K562 (cell line): ENCODE results near the gene NAB1. TPM values are rescaled to one million over a fixed set of nuclear protein-coding genes. Genes with fewer than 3 reads are reported as not detected.

ENCODE experiments used
- ATAC-seq: fragments of 200-7000 bp; cut with Tn5 transposase; 3 replicates; pipeline ENCODE4 v1.9.1; 2020; ENCODE audit warnings: moderate library complexity
- BruUV-seq: library from RNA; stranded (reverse); fragments of 400-500 nt; replicated peaks from 2 replicates; lab custom pipeline; 2021; lab: Mats Ljungman, UMichigan
- CTCF ChIA-PET: fragments of 300-600 bp; formaldehyde crosslinking; extraction: SDS; loops from one replicate; lab custom pipeline; 2021; ENCODE audit warnings: low intra/inter-chr PET ratio; lab: Yijun Ruan, JAX
- POLR2A ChIA-PET: fragments of 300-600, 350-650 bp; sonication (Branson Sonifier 250); formaldehyde crosslinking; extraction: SDS; loops from one replicate; lab custom pipeline; 2021; ENCODE audit warnings: antibody characterized with exemption, inconsistent platforms; lab: Yijun Ruan, JAX
- DNase-seq, 4 experiments: peaks; one replicate each; pipeline versions ENCODE4 v3.0.0 to v3.0.0-alpha.2; 2011 to 2018; ENCODE audit warnings: low spot score in 3 of 4, mixed read lengths in 3 of 4; ENCODE audit errors: extremely low read depth in 1 of 4
- FAIRE-seq: peaks from 2 replicates; lab custom pipeline; 2011; peaks lifted over from hg19 to GRCh38; lab: Jason Lieb, UNC
- H2AFZ ChIP-seq: 2 replicates; pipeline ENCODE4 v1.6.0; 2011; ENCODE audit warnings: low read depth, low read length, control low read depth, inconsistent platforms
- H3K27ac ChIP-seq: fragments of 200-600 bp; 3 replicates; pipeline ENCODE4 v1.8.0; 2011; ENCODE audit warnings: low read depth, mild to moderate bottlenecking, control low read depth, inconsistent platforms, low read length, moderate library complexity, mixed read lengths; ENCODE audit errors: extremely low read depth
- H3K27me3 ChIP-seq, 2 experiments: fragments of 300-600 bp in 1 of 2; 2 replicates in 1 of 2; 3 replicates in 1 of 2; pipeline versions ENCODE4 v1.6.0 to v1.8.0; 2011; ENCODE audit warnings: inconsistent platforms in 2 of 2, low read length in 2 of 2, mild to moderate bottlenecking in 1 of 2, mixed read lengths in 1 of 2, moderate library complexity in 1 of 2; ENCODE audit not compliant: control insufficient read depth in 2 of 2, insufficient read depth in 2 of 2
- H3K36me3 ChIP-seq: fragments of 300-600 bp; 3 replicates; pipeline ENCODE4 v1.8.0; 2011; ENCODE audit warnings: mild to moderate bottlenecking, low read length, inconsistent platforms; ENCODE audit not compliant: control insufficient read depth, insufficient read depth
- H3K4me1 ChIP-seq, 2 experiments: fragments of 200-600 bp in 1 of 2; replicated peaks in 1 of 2; 2 replicates in 1 of 2; 3 replicates in 1 of 2; pipeline versions ENCODE4 v1.5.1 to v1.8.0; 2011; ENCODE audit warnings: inconsistent platforms in 2 of 2, low read length in 2 of 2, mild to moderate bottlenecking in 1 of 2, mixed read lengths in 1 of 2, moderate library complexity in 1 of 2; ENCODE audit not compliant: control insufficient read depth in 2 of 2, insufficient read depth in 2 of 2
- H3K4me2 ChIP-seq: 2 replicates; pipeline ENCODE4 v1.6.1; 2011; ENCODE audit warnings: low read length, control low read depth, inconsistent platforms, mixed read lengths; ENCODE audit not compliant: insufficient read depth
- H3K4me3 ChIP-seq: fragments of 200-600 bp; sonication (generic), shearing (Covaris generic); 2 replicates; pipeline ENCODE4 v1.5.1; 2016; ENCODE audit warnings: control low read depth, inconsistent platforms
- H3K79me2 ChIP-seq: fragments of 200-600 bp; 3 replicates; pipeline ENCODE4 v1.8.0; 2011; ENCODE audit warnings: low read length, inconsistent platforms; ENCODE audit not compliant: control insufficient read depth, insufficient read depth
- H3K9ac ChIP-seq, 2 experiments: 2 replicates each; pipeline versions ENCODE4 v1.6.0 to v1.6.1; 2011; ENCODE audit warnings: low read depth in 2 of 2, low read length in 2 of 2, control low read depth in 1 of 2, inconsistent platforms in 1 of 2, mild to moderate bottlenecking in 1 of 2, mixed read lengths in 1 of 2; ENCODE audit not compliant: insufficient read depth in 1 of 2
- H3K9me1 ChIP-seq: one replicate; pipeline ENCODE4 v1.6.0; 2011; ENCODE audit warnings: inconsistent platforms, mild to moderate bottlenecking, low read length, moderate library complexity; ENCODE audit not compliant: control insufficient read depth, insufficient read depth
- H3K9me3 ChIP-seq: replicated peaks from 2 replicates; pipeline ENCODE4 v1.5.1; 2011; ENCODE audit warnings: low read depth, low read length, inconsistent platforms; ENCODE audit not compliant: control insufficient read depth, insufficient read depth
- H4K20me1 ChIP-seq: replicated peaks from 2 replicates; pipeline ENCODE4 v1.6.1; 2011; ENCODE audit warnings: low read length, inconsistent platforms, mixed read lengths; ENCODE audit not compliant: control insufficient read depth, insufficient read depth
- ESRRA ChIP-seq: fragments of 450-650 bp; IDR thresholded peaks from 2 replicates; pipeline ENCODE4 v1.6.1; 2014; ENCODE audit warnings: low read depth, mild to moderate bottlenecking, moderate library complexity, borderline replicate concordance
- HNRNPLL ChIP-seq: fragments of 200-400 bp; formaldehyde crosslinking; IDR thresholded peaks from 2 replicates; pipeline ENCODE4 v1.6.1; 2017; ENCODE audit warnings: low read length, low read depth, mild to moderate bottlenecking; ENCODE audit not compliant: poor library complexity, severe bottlenecking
- MED1 ChIP-seq: sonication (generic); formaldehyde crosslinking; IDR thresholded peaks from 2 replicates; pipeline ENCODE4 v1.8.1; 2023; ENCODE audit warnings: missing genetic modification reagents, borderline replicate concordance
- RBM39 ChIP-seq: fragments of 200-400 bp; formaldehyde crosslinking; optimal IDR thresholded peaks from 2 replicates; pipeline ENCODE3; 2018; ENCODE audit warnings: low read depth, low read length
- TCF7 ChIP-seq: sonication (generic); IDR thresholded peaks from 2 replicates; pipeline ENCODE4 v1.6.1; 2016; ENCODE audit warnings: antibody characterized with exemption, borderline replicate concordance
- ZBTB17 ChIP-seq: fragments of 450-650 bp; formaldehyde crosslinking; IDR thresholded peaks from 2 replicates; pipeline ENCODE4 v1.4.0; 2020; ENCODE audit warnings: mild to moderate bottlenecking
- ZBTB8A ChIP-seq: fragments of 450-650 bp; IDR thresholded peaks from 2 replicates; pipeline ENCODE4 v1.6.1; 2018; ENCODE audit warnings: mild to moderate bottlenecking, moderate library complexity; ENCODE audit not compliant: partially characterized antibody
- ZC3H11A ChIP-seq: IDR thresholded peaks from 2 replicates; pipeline ENCODE4 v1.6.1; 2012; ENCODE audit warnings: low read depth, low read length, improper control_type of control experiment
- ZNF146 ChIP-seq: IDR thresholded peaks from one replicate; pipeline ENCODE4 v1.6.1; 2018; ENCODE audit warnings: missing compliant biosample characterization; ENCODE audit not compliant: unreplicated experiment
- WGBS: fragments of 100-300 bp; shearing (Covaris generic); methylation state at CpG from one replicate; pipeline ENCODE4 v1.1.6; 2016; ENCODE audit warnings: low coverage, mixed read lengths; ENCODE audit not compliant: insufficient coverage; ENCODE audit errors: missing lambda C conversion rate; 5-methylcytosine and 5-hydroxymethylcytosine counted together
- in situ Hi-C: fragments of 300-500 bp; cut with MboI; formaldehyde crosslinking; loops from 4 replicates; pipeline ENCODE4 v1.15.0; 2018; ENCODE audit warnings: inconsistent platforms, mixed read lengths
- intact Hi-C: fragments of 100-400 bp; cut with micrococcal nuclease; formaldehyde crosslinking; loops from 2 replicates; pipeline ENCODE4 v1.14.2; 2022
- polyA plus RNA-seq, 8 experiments: library from polyadenylated mRNA; depleted of rRNA in 4 of 8; stranded (reverse) in 5 of 8; unstranded in 3 of 8; fragments of >200 nt; fragmentation: Nextera tagmentation in 2 of 8; fragmentation: Illumina TruSeq in 1 of 8; extraction: Ambion mirVana in 2 of 8; extraction: Trizol in 1 of 8; gene quantifications; 2 replicates each; pipeline versions ENCODE4 v1.2.1 to v1.2.3, GENCODE V29; 2011 to 2014; ENCODE audit warnings: inconsistent platforms in 1 of 8, missing spikeins in 1 of 8
- total RNA-seq, 7 experiments: library from RNA; depleted of rRNA in 6 of 7; stranded (reverse); fragments of >200 nt in 6 of 7; fragmentation: Illumina TruSeq in 2 of 7; extraction: Trizol in 2 of 7; gene quantifications; 2 replicates each; pipeline versions ENCODE4 v1.2.1 to v1.2.3, GENCODE V29; 2011 to 2021; ENCODE audit warnings: low replicate concordance in 1 of 7
- TF ChIP-seq, protein P1 (sequence below): fragments of 250-450 bp; sonication (Bioruptor Pico); IDR thresholded peaks from 2 replicates; pipeline ENCODE4 v1.5.0; 2021; ENCODE audit warnings: mild to moderate bottlenecking, moderate library complexity
- TF ChIP-seq, protein P2 (sequence below): sonication (generic); formaldehyde crosslinking; IDR thresholded peaks from 2 replicates; pipeline ENCODE4 v1.8.1; 2023; ENCODE audit warnings: mild to moderate bottlenecking, missing genetic modification reagents
- TF ChIP-seq, protein P3 (sequence below): fragments of 250-450 bp; sonication (Bioruptor Pico); IDR thresholded peaks from 2 replicates; pipeline ENCODE4 v1.6.1; 2021; ENCODE audit warnings: mild to moderate bottlenecking
- TF ChIP-seq, protein P4 (sequence below), 2 experiments: fragments of 450-650 bp in 1 of 2; sonication (generic) in 1 of 2; formaldehyde crosslinking; conservative IDR thresholded peaks; 2 replicates each; pipeline versions ENCODE4 v1.4.0 to v1.8.1; 2020 to 2022; ENCODE audit warnings: mild to moderate bottlenecking in 1 of 2, missing genetic modification reagents in 1 of 2
- TF ChIP-seq, protein P5 (sequence below): fragments of 450-650 bp; formaldehyde crosslinking; IDR thresholded peaks from 2 replicates; pipeline ENCODE4 v1.4.0; 2020; ENCODE audit warnings: mild to moderate bottlenecking

NAB1 gene
- total and polyA plus RNA-seq, 9 of the 15 experiments (the other 6 are each of a cell fraction or from before 2014, with no cell fraction given), result 3.1 to 23.0 (median 16.3) TPM

DNA sequence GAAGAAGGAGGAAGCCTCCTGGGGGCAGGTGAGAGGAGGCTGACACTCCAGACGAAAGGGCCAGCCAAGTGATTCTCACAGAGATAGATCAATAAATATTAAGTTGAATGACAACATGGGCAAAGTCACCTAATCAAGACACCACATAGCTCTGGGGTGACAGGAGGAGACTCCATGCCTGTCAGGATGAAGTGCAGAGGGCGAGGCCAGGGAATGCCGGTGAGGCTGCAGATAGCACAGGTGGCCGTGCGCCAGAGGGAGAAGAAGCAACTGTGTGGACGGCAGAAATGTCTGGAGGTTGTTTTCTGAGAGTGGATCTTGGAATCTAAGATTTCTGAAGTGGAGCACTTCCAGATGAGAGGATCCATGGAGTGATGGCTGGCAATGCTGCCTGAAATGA, 71.4 kb downstream of the NAB1 start (continued):
- TF ChIP-seq, protein P1, sequence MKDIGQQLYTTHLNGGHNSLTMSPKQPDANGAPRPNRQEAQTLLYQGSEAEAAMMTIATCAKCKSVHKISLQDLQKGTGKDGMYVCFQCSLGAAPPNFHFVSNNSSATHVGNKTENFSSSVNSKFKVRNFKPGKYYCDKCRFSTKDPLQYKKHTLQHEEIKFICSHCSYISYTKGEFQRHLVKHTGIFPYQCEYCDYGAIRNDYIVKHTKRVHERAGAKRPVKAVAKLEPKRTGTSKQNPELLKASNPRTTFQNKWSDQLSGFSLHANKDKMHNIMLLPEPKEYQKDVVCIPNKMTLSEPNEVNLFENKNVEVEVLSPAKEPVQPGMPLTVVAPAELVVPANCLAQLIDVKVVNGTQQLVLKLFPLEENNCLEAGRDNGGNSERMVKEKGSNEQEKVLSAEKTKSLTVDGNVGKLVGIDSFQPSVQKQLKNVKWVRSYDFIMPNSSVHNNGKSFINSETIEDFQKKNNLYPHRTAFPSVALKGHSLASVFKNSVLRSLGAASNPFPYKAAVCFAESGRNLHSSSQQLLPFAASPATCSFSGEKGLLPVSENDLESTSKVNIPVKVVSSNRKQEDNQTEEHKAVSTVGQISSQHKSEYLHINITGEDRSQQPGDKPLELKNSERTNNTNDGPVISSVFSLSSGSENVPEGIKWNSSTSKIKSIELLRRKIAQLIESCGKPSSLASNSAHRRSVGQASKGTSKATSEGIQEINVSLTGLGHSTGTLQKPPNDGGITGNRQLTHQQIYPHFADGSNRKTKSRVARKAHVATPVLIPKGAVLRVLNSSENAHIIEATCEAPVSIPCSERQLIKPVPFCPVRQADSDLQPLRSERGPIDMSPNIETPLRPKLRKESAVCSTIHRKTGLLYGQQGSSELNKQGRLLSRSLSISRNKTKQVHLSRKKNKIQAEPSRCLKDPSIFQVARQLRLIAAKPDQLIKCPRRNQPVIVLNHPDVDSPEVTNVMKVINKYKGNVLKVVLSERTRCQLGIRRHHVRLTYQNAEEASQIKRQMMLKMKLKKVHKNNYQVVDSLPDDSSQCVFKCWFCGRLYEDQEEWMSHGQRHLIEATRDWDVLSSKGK, result no peak
- TF ChIP-seq ESRRA (no peak), ZC3H11A (no peak), ZBTB17 (CRISPR knock-in tag) (no peak)
- TF ChIP-seq, all 486 proteins: peak for 0

DNA sequence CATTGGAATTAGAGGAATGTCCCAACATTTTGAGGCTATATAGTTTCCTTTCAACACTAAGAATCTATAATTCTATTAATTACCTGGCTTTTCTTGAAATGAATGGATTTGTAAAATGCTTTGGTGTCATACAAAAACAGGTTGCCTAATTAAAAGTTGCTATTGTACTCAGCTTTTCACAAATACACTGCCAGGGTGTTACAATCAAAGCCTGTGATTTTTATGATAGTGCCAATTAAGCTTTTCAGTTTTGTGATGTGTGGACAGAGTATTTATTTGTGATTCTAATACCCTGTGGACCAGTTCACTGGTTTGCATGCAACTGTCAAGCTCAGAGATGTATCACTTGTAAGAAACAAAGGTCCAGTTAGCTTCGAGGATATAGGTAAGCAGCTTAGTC, 71.8 kb downstream of the NAB1 start:
- Histone ChIP-seq H4K20me1 (no peaks in the 10 kb centered on the region), H3K79me2 (no peaks in the 10 kb centered on the region), H3K9ac (no peak overlapping the region), H3K27me3 (no peaks in the 10 kb centered on the region), H3K4me3 (no peak overlapping the region), H3K4me1 (no peaks in the 10 kb centered on the region; a peak in 3 of 5 replicates), H2AFZ (no peak overlapping the region), H3K9me1 (no peaks in the 10 kb centered on the region), H3K27ac (no peak overlapping the region), H3K9me3 (no peaks in the 10 kb centered on the region), H3K4me2 (no peak overlapping the region), H3K36me3 (no peaks in the 10 kb centered on the region)
- WGBS, result 18% methylated on average over 1 of the region's 1 CpG
- CTCF ChIA-PET, result no interaction called here
- in situ Hi-C loops (no loop called here), intact Hi-C loops (no loop called here)
- FAIRE-seq (no peak), DNase-seq (no peak), ATAC-seq (no peak)
- POLR2A ChIA-PET, result interaction anchor here (0.7 kb wide), 1 partner anchor 9 kb away, joined by 3 read pairs; no protein-coding TSS in a partner anchor
- no TSS peak for BruUV-seq
- TF ChIP-seq, protein P2, sequence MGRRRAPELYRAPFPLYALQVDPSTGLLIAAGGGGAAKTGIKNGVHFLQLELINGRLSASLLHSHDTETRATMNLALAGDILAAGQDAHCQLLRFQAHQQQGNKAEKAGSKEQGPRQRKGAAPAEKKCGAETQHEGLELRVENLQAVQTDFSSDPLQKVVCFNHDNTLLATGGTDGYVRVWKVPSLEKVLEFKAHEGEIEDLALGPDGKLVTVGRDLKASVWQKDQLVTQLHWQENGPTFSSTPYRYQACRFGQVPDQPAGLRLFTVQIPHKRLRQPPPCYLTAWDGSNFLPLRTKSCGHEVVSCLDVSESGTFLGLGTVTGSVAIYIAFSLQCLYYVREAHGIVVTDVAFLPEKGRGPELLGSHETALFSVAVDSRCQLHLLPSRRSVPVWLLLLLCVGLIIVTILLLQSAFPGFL (CRISPR knock-in tag), result no peak
- TF ChIP-seq, protein P3, sequence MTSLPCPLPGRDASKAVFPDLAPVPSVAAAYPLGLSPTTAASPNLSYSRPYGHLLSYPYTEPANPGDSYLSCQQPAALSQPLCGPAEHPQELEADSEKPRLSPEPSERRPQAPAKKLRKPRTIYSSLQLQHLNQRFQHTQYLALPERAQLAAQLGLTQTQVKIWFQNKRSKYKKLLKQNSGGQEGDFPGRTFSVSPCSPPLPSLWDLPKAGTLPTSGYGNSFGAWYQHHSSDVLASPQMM, result no peak
- TF ChIP-seq ZBTB8A (no peak), RBM39 (no peak), HNRNPLL (no peak), MED1 (CRISPR knock-in tag) (no peak), ZNF146 (CRISPR knock-in tag) (no peak), TCF7 (no peak)
- TF ChIP-seq, protein P4, sequence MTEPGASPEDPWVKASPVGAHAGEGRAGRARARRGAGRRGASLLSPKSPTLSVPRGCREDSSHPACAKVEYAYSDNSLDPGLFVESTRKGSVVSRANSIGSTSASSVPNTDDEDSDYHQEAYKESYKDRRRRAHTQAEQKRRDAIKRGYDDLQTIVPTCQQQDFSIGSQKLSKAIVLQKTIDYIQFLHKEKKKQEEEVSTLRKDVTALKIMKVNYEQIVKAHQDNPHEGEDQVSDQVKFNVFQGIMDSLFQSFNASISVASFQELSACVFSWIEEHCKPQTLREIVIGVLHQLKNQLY (CRISPR knock-in tag; conservative IDR thresholded peaks at IDR 0.05), result no peak
- TF ChIP-seq, protein P5, sequence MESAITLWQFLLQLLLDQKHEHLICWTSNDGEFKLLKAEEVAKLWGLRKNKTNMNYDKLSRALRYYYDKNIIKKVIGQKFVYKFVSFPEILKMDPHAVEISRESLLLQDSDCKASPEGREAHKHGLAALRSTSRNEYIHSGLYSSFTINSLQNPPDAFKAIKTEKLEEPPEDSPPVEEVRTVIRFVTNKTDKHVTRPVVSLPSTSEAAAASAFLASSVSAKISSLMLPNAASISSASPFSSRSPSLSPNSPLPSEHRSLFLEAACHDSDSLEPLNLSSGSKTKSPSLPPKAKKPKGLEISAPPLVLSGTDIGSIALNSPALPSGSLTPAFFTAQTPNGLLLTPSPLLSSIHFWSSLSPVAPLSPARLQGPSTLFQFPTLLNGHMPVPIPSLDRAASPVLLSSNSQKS (CRISPR knock-in tag), result no peak
